ENCODE results near the gene CACNB2. TPM values are rescaled to one million over a fixed set of nuclear protein-coding genes. Genes with fewer than 3 reads are reported as not detected.
A peak's percentile ranks its signal among the peaks of the same experiment; 100 is the strongest.

Gene CACNB2
- total RNA-seq, 4 donors from 2014 or later: 0.13 to 1.5 (median 0.18) TPM; not detected in 1

DNA sequence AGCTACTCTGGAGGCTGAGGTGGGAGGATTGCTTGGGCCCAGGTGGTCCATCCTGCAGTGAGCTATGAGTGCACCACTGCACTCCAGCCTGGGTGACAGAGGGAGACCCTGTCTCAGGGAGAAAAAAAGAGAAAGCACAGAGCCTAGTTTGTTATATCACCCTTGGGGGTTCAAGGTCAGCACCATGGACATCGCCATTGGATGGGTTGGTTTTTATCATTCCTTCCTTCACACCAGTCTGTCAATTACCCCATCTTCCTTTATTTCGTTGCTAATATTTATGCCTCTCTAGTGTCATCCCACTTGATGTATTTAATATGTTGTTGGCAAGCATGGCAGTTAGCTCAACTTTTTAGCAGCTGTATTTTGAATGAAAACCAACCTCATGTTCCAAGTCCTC is 328.9 kb downstream of the CACNB2 start:
- no peaks in the 10 kb centered on the region for H3K9me3 ChIP-seq
- no peak overlapping the region for H3K27ac ChIP-seq
- TF ChIP-seq, protein P1, sequence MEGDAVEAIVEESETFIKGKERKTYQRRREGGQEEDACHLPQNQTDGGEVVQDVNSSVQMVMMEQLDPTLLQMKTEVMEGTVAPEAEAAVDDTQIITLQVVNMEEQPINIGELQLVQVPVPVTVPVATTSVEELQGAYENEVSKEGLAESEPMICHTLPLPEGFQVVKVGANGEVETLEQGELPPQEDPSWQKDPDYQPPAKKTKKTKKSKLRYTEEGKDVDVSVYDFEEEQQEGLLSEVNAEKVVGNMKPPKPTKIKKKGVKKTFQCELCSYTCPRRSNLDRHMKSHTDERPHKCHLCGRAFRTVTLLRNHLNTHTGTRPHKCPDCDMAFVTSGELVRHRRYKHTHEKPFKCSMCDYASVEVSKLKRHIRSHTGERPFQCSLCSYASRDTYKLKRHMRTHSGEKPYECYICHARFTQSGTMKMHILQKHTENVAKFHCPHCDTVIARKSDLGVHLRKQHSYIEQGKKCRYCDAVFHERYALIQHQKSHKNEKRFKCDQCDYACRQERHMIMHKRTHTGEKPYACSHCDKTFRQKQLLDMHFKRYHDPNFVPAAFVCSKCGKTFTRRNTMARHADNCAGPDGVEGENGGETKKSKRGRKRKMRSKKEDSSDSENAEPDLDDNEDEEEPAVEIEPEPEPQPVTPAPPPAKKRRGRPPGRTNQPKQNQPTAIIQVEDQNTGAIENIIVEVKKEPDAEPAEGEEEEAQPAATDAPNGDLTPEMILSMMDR (IDR thresholded peaks at IDR 0.05 in 4 of 5, conservative IDR thresholded peaks at IDR 0.05 in 1 of 5): no peak
- no peak for TF ChIP-seq POLR2A (IDR thresholded peaks at IDR 0.05)
- ATAC-seq (no peak), DNase-seq (no peak)
- H3K27me3 ChIP-seq: no peaks in the 10 kb centered on the region
- H3K4me3 ChIP-seq: no peak overlapping the region
- in situ Hi-C loops (cut with MboI; ENCODE audit: low sequenced_read_pairs in 4 of 4): no loop called here
- no peaks in the 10 kb centered on the region for H3K36me3 ChIP-seq
- intact Hi-C loops (cut with DNase I; ENCODE audit: low total_unique reads): no loop called here
- H3K4me1 ChIP-seq: no peaks in the 10 kb centered on the region

DNA sequence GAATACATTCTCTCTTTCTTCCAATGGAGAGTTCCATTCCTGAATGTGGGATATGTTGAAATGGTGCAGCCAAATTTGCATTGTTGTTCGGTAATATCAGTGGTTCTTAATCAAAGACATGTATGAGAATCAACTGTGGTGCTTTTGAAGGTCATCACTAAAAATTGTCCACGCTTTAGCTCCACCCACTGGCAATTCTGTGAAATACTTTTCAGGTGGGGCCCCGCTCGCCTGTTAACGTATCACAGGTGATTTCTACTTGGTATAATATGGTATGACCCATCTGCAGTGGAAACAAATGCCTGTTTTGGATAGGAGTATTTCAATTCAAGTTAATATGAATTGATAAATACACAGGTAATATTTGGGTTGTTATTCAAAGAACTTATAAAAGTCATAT is 332.8 kb downstream of the CACNB2 start:
- H3K27me3 ChIP-seq: no peaks in the 10 kb centered on the region
- DNase-seq: no peak
- H3K36me3 ChIP-seq: no peaks in the 10 kb centered on the region
- no peak overlapping the region for H3K4me3 ChIP-seq
- no peaks in the 10 kb centered on the region for H3K4me1 ChIP-seq
- intact Hi-C loops (cut with DNase I; ENCODE audit: low total_unique reads): no loop called here
- H3K9me3 ChIP-seq: no peaks in the 10 kb centered on the region
- H3K27ac ChIP-seq: peak overlapping the region in 2 of 4 donors; percentile 4 to 23
- ATAC-seq: no peak
- TF ChIP-seq, protein P1 (IDR thresholded peaks at IDR 0.05 in 4 of 5, conservative IDR thresholded peaks at IDR 0.05 in 1 of 5): no peak
- no peak for TF ChIP-seq POLR2A (IDR thresholded peaks at IDR 0.05)
- in situ Hi-C loops (cut with MboI; ENCODE audit: low sequenced_read_pairs in 4 of 4): no loop called here

DNA sequence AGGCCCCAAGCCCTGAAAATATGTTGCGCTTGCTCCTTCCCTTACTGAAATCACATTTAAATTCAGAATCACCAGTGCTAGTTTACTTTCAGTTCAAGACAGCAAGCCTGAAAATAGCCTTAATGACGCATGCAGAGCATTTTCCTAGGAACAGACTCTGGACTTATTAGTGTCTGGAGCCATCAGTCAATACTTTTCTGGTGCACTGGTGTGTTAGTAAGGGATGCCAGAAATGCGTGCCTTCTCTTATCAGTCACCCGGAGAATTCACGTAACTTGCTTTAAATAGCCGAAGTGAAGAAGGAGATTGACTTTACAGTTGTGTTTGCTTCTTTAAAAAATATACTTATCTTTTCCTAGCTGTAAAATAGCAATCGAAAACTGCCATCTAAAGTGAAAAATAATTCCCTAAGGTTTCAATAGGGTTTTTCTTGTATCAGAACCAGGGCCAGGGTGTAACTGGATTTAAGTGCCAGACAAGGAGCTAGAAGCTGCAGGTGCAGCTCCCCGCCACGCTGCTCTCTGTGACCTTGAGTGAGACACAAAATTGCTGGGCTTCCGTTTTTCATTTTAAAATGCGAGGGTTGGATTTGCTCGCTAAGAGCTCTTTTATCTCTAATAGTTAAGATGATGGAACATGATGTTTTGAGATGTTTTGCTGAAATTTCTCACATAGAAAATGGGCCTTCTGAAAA is 333.3 kb downstream of the CACNB2 start:
- DNase-seq (no peak), ATAC-seq (peak; percentile 14 to 39)
- Histone ChIP-seq H3K27me3 (no peaks in the 10 kb centered on the region), H3K4me3 (no peak overlapping the region), H3K4me1 (no peaks in the 10 kb centered on the region), H3K36me3 (no peaks in the 10 kb centered on the region), H3K9me3 (no peaks in the 10 kb centered on the region), H3K27ac (no peak overlapping the region)
- intact Hi-C loops (cut with DNase I; ENCODE audit: low total_unique reads): no loop called here
- no peak for TF ChIP-seq POLR2A (IDR thresholded peaks at IDR 0.05)
- TF ChIP-seq, protein P1 (IDR thresholded peaks at IDR 0.05 in 4 of 5, conservative IDR thresholded peaks at IDR 0.05 in 1 of 5): no peak
- in situ Hi-C loops (cut with MboI; ENCODE audit: low sequenced_read_pairs in 4 of 4): no loop called here

DNA sequence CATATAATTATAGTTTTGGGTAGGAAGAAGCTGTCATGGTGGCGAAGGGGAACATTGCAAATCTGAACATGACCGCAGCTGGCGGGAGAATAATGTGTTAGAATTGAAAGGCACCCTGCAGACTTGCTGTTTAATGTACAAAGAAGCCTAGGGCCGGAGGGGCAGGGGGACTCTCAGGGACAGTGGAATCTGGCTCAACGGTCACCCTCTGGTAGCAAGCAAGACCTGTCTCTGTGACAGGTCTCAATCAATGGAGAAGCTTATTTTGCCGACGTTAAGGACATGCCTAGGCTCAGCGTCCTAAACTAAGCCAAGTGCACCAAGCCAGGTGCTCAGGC is 333.9 kb downstream of the CACNB2 start:
- in situ Hi-C loops (cut with MboI; ENCODE audit: low sequenced_read_pairs in 4 of 4): no loop called here
- no peaks in the 10 kb centered on the region for H3K9me3 ChIP-seq
- intact Hi-C loops (cut with DNase I; ENCODE audit: low total_unique reads): no loop called here
- H3K27me3 ChIP-seq: no peaks in the 10 kb centered on the region
- no peaks in the 10 kb centered on the region for H3K36me3 ChIP-seq
- no peak for TF ChIP-seq POLR2A (IDR thresholded peaks at IDR 0.05)
- TF ChIP-seq, protein P1 (IDR thresholded peaks at IDR 0.05 in 4 of 5, conservative IDR thresholded peaks at IDR 0.05 in 1 of 5): no peak
- ATAC-seq (no peak), DNase-seq (no peak)
- H3K4me3 ChIP-seq: no peak overlapping the region
- no peak overlapping the region for H3K27ac ChIP-seq
- no peaks in the 10 kb centered on the region for H3K4me1 ChIP-seq

Measured in gastrocnemius medialis (tissue), 4 donors.